Measurements from ENCODE around the gene COPZ2.
"Not testable (repeated sequence)": the region's sequence is repeated elsewhere in the genome, so short reads cannot be mapped to it uniquely, and the experiment has no call there.

COPZ2 gene

GRCh38 chr17:48037036-48037837 is at the start of gene COPZ2:
Gene COPZ2, minus strand, starts transcription at chr17:48037797. Its CDS starts 20 bp downstream, at chr17:48037777.
- DNase-seq (ENCODE audit: low spot score) = no peak

GRCh38 chr17:48084932-48085331 is 47.3 kb upstream of the COPZ2 start:
- DNase-seq (ENCODE audit: low spot score) = no peak

- no peak for DNase-seq (ENCODE audit: low spot score)
Measured at GRCh38 chr17:48081858-48082257, 44.3 kb upstream of the COPZ2 start.

GRCh38 chr17:48077152-48077551 is 39.6 kb upstream of the COPZ2 start:
- not testable (repeated sequence) for DNase-seq (ENCODE audit: low spot score)

GRCh38 chr17:48074322-48075081 is 36.9 kb upstream of the COPZ2 start:
- peak; percentile 78 for DNase-seq (ENCODE audit: low spot score)

GRCh38 chr17:48073566-48074094 is 36.0 kb upstream of the COPZ2 start:
- DNase-seq (ENCODE audit: low spot score) = not testable (repeated sequence)

GRCh38 chr17:48072811-48073210 is 35.2 kb upstream of the COPZ2 start:
- not testable (repeated sequence) for DNase-seq (ENCODE audit: low spot score)

- no peak for DNase-seq (ENCODE audit: low spot score)
Measured at GRCh38 chr17:48071654-48072053, 34.1 kb upstream of the COPZ2 start.

- DNase-seq (ENCODE audit: low spot score) = no peak
Measured at GRCh38 chr17:48070195-48070594, 32.6 kb upstream of the COPZ2 start.

GRCh38 chr17:48068491-48068961 is 30.9 kb upstream of the COPZ2 start:
- DNase-seq (ENCODE audit: low spot score) = no peak

GRCh38 chr17:48067808-48068207 is 30.2 kb upstream of the COPZ2 start:
- DNase-seq (ENCODE audit: low spot score) = not testable (repeated sequence)

- no peak for DNase-seq (ENCODE audit: low spot score)
Measured at GRCh38 chr17:48067245-48067644, 29.6 kb upstream of the COPZ2 start.

GRCh38 chr17:48066656-48067055 is 29.1 kb upstream of the COPZ2 start:
- no peak for DNase-seq (ENCODE audit: low spot score)

GRCh38 chr17:48066192-48066591 is 28.6 kb upstream of the COPZ2 start:
- no peak for DNase-seq (ENCODE audit: low spot score)

GRCh38 chr17:48064638-48065037 is 27.0 kb upstream of the COPZ2 start:
- DNase-seq (ENCODE audit: low spot score) = no peak

GRCh38 chr17:48062273-48062672 is 24.7 kb upstream of the COPZ2 start:
- no peak for DNase-seq (ENCODE audit: low spot score)

- no peak for DNase-seq (ENCODE audit: low spot score)
Measured at GRCh38 chr17:48060249-48060648, 22.7 kb upstream of the COPZ2 start.

- no peak for DNase-seq (ENCODE audit: low spot score)
Measured at GRCh38 chr17:48059125-48059668, 21.6 kb upstream of the COPZ2 start.

GRCh38 chr17:48058393-48059124 is 21.0 kb upstream of the COPZ2 start:
- DNase-seq (ENCODE audit: low spot score) = no peak

GRCh38 chr17:48057626-48058025 is 20.0 kb upstream of the COPZ2 start:
- DNase-seq (ENCODE audit: low spot score) = no peak

- DNase-seq (ENCODE audit: low spot score) = no peak
Measured at GRCh38 chr17:48056879-48057278, 19.3 kb upstream of the COPZ2 start.

- DNase-seq (ENCODE audit: low spot score) = no peak
Measured at GRCh38 chr17:48056246-48056745, 18.7 kb upstream of the COPZ2 start.
